Activated CD8-positive, alpha-beta memory T cell treated with anti-CD3 and anti-CD28 coated beads, Interleukin-2, amount 50 U/mL, for 48 hours (primary cell): ENCODE data around the gene UCMA.

Source experiments
- DNase-seq: peaks from one replicate; pipeline ENCODE4 v3.0.0-alpha.2; 2020

The UCMA gene

DNA sequence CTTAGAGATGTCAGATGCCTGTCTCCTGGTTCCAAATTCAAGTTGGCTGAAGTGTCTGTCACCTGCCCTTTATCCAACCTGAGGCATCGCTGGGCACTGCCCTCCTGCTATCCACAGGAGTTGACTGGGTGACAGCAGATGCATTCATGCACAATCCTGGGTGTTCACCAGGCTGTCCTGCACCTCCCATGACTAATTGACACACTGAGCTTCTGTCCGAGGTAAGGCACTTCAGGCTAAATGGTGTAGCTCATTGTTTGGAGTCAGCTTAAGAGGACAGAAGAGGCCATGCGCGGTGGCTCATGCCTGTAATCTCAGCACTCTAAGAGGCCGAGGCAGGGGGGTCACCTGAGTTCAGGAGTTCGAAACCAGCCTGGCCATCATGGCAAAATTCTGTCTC, 2.4 kb downstream of the UCMA start:
- DNase-seq, result no peak

DNA sequence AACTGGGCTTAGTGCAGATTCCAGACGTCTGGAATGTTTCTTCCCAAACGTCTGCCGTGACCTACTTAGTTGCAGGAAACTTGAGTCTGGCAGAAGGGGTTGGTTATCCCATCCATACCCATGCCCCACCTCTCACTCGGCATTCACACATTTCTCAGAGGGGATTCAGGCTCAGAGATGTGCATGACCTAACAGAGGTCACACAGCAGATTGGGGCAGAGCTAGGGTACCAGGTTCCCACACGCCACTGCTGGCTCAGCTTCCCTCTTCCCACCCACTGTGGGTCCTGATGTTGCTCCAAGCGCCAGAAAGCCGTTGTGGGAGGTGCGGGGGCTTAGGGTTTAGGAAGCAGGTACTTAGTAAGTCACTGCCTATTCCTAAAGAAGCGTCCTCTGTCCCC, 3.0 kb downstream of the UCMA start:
- DNase-seq, result no peak

GRCh38 chr10:13227031-13227430, 7.1 kb downstream of the UCMA start:
- DNase-seq, result no peak

DNA sequence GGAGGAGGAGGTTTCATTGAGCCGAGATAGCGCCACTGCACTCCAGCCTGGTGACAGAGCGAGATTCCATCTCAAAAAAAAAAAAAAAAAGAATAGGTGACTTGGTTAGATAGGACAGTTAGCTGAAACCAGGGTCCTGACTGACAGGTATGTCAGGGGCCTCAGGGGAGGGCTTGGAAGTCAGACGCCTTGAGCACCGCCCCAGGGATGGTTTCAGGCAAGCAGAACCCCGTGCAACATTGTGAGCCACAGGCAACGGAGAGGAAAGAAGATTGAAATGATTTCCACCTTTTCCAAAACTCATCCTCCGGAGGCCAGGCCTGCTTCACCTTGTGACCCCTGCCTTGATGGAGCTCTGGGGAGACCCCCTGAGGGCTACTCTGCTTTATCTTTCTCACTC, 8.6 kb downstream of the UCMA start:
- no peak for DNase-seq

- no peak for DNase-seq
These were observed 9.8 kb downstream of the UCMA start for GRCh38 chr10:13224210-13224995.

GRCh38 chr10:13223241-13223640, 10.9 kb downstream of the UCMA start:
- no peak for DNase-seq

DNA sequence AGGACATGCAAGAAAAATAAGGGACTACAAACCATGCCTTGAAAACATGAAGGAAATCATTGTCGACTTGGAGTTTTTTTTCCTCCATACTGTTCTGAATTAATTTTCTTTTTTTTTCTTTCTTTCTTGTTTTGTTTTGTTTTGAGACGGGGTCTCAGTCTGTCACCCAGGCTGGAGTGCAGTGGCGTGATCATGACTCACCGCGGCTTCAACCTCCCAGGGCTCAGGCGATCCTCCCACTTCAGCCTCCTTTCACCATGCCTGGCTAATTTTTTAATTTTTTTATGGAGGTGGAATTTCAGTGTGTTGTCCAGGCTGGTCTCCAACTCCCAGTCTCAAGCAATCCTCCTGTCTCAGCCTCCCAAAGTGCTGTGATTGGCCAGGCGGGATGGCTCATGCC, 11.6 kb downstream of the UCMA start:
- DNase-seq, result no peak

GRCh38 chr10:13222151-13222550, 12.0 kb downstream of the UCMA start:
- no peak for DNase-seq

- no peak for DNase-seq
These were observed 12.6 kb downstream of the UCMA start for GRCh38 chr10:13221572-13221971.

DNA sequence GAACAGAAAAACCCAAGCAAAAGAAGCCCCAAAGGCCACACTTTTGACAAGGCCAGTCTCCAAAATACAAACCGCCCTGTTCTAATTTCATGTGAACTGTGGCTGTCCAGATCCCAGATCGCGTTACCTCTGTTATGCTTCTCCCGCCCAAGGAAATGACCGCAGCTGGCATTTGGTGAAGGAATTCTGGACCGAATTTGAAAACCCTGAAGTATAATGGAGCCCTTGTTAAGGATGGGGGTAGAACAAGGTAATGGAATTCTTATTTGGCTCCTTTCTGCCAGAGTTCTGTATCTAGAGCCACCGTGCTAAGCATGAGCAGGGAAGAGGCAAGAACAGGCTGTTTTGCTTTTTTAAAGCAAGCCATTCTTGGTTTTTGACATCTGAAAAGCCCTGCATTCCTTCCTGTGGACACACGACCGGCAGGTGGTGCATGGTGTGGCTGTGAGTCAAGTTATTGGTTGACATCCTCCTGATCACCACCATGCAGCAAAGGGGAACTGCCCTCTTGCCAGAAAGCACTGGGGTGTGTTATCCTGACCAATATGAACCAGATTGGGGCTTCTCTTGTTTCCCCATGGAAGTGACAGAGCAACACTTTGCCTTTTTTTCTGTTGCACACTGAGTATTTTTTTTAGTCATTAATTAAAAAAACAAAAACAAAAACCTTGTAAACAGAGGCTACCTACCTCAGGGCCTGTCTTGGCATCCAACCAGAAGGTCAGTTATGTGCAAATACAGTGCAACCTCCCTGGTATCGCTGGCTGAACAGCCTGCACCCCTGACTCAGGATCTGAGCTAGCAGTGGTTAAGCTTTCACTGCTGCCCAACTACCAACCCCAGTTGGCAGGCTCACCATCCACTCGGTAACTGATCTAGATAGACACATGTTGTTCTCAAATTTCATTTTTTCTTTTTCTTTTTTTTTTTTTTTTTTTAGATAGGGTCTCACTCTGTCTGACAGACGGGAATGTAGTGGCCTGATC, 14.2 kb downstream of the UCMA start:
- no peak for DNase-seq

GRCh38 chr10:13218878-13219277, 15.3 kb downstream of the UCMA start:
- DNase-seq, result no peak

DNA sequence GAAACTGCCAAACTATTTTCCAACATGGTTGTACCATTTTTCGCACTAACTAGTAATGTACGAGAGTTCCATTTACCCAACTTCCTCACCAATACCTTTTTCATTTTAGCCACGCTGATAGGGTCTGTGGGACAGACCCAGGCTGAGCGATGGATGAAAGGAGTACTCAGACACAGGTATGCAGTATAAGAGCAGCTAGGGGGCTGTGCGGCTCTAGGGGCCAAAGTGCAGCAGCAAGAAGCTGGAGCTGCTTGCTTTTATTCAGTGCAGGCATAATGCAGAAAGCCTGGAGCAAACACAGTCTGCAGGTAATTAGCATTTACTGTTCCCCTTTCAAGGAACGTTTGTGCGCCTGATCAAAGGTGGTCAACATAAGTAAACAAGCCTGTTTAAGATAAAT, 21.0 kb downstream of the UCMA start:
- DNase-seq, result no peak

DNA sequence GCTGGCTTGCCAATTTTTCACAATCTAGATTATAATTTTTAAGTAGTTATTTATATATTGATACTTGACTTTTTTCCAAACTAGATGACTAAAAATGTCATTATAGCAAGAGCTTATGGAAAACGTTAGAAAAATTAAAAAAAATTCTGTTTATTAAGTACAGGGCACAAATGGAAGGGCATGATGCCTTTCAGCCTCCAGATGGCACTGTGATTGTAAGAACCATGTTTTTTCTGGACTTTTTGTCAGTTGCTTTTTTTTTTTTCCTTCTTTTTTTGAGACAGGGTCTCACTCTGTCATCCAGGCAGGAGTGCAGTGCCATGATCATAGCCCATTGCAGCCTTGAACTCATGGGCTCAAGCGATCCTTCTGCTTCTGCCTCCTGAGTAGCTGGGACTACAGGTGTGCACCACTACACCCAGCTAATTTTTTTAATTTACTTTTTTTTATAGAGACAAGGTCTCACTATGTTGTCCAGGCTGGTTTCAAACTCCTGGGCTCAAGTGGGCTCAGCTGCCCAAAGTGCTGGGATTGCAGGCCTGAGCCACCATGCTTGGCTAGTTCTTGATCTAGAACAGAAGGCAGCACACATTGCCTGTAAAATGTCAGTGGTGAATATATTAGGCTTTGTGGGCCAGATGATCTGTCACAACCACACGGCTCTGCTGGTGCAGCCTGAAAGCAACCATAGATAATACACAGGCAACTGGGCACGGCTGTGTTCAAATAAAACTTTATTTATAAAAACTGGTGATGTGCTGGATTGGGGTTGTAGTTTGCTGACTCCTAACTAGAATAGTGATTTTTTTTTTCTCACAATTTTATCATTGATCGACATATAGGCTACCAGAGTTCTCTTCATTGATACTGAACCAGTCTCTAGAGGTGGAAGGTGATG, 27.4 kb downstream of the UCMA start:
- no peak for DNase-seq

- no peak for DNase-seq
These were observed 28.1 kb downstream of the UCMA start for GRCh38 chr10:13206091-13206490.

GRCh38 chr10:13201132-13201531, 33.0 kb downstream of the UCMA start:
- no peak for DNase-seq

DNA sequence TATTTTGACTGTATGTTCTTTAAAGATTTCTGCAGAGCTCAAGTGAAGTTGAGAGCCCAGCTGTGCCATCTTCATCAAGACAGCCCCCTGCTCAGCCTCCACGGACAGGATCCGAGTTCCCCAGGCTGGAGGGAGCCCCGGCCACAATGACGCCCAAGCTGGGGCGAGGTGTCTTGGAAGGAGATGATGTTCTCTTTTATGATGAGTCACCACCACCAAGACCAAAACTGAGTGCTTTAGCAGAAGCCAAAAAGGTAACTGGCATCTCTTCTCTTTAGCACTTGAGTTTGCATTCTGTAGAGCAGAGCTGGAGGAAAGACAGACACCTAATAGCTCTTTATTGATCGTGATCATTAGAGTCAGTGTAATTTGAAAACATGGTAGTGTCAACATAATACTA, 39.2 kb downstream of the UCMA start:
- DNase-seq, result no peak

DNA sequence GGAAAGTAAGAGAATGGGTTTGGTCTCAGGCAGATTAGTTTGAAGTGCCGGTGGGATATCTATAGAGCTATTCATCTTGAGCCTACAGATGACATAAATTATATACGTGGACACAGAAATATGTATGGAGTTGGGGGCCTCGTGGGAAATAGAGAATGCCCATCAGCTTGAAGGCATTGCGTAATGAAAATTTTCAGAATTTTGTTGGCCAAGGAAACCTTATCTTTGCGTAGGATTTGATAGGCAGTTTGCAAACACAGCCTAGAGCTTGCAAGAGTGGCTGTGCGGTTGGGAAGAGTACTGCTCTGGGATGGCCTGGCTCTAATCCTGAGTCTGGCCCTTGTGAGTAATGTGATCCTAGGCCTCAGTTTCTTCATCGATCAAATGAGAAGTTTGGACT, 40.5 kb downstream of the UCMA start:
- DNase-seq, result no peak

DNA sequence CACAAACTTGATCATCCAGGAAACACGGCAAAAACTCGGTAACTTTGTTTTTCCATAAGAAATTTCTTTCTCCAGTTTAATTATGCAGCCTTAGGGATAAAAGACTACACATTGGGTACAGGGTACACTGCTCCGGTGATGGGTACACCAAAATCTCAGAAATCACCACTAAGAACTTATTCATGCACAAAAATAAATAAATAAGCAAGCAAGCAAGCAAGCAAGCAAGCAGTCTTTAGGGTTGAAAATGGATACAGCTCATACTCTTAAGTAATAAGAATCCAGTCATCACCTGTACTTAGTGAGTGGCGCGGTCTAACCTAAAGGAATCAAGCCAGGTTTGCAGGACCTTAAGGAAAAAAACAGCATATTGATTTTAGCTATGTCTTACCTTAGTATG, 42.8 kb downstream of the UCMA start:
- no peak for DNase-seq

DNA sequence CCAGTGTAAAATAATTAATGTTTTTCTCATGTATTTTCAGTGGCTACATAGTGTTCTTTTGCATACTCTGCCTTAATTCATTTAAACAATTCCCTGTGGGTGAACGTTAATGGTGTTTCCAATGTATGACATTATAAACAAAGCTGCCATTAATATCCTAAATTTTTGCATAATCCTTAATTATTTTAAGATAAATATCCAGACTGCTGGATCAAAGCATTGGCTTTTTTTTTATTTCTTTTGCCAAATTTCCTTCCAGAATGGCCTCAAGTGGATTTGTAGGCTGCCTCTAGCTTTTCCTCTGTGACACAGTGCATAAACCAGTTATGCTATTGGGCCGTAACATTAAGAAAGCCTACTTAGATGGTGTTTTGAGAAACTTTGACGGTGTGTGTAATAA, 43.4 kb downstream of the UCMA start:
- no peak for DNase-seq

DNA sequence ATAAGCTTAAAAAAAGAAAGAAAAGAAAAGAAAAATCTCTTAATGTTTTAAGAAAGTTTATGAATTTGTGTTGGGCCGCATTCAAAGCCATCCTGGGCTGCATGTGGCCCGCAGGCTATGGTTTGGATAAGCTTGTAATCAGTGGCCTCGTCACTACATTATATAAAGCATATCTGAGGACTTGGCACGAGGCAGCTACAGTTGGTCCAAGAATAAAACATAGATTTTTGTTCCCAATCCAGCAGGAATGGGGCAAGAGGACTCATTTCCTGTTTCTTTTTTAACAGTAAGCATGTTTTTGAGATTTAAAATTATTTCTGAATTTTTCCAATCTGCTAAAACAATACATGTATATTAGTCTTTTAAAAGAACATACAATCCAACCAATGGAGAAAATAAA, 44.2 kb downstream of the UCMA start:
- no peak for DNase-seq

- DNase-seq, result no peak
These were observed 45.6 kb downstream of the UCMA start for GRCh38 chr10:13188593-13188992.

GRCh38 chr10:13187135-13187534, 47.0 kb downstream of the UCMA start:
- no peak for DNase-seq
